Neural crest cell (in vitro differentiated cells): Measurements from ENCODE around the gene FCRL1. TPM values are rescaled to one million over a fixed set of nuclear protein-coding genes. Genes with fewer than 3 reads are reported as not detected.

Source experiments
- DNase-seq: peaks from one replicate; pipeline ENCODE4 v3.0.0; 2021; ENCODE audit warnings: low read depth, mixed read lengths, low spot score
- H3K27ac Mint-ChIP-seq: one replicate; pipeline ENCODE4 v1.8.0; 2021; ENCODE audit warnings: mild to moderate bottlenecking, mixed read lengths; ENCODE audit not compliant: unreplicated experiment
- H3K27me3 Mint-ChIP-seq: 2 replicates; pipeline ENCODE4 v1.8.0; 2021; ENCODE audit warnings: low read depth, mild to moderate bottlenecking, mixed read lengths
- H3K36me3 Mint-ChIP-seq: 2 replicates; pipeline ENCODE4 v1.8.0; 2021; ENCODE audit warnings: low read depth, mild to moderate bottlenecking, mixed read lengths
- H3K4me1 Mint-ChIP-seq: 2 replicates; pipeline ENCODE4 v1.8.0; 2021; ENCODE audit warnings: mixed read lengths
- H3K4me3 Mint-ChIP-seq: one replicate; pipeline ENCODE4 v1.8.0; 2021; ENCODE audit warnings: mild to moderate bottlenecking, mixed read lengths
- H3K9me3 Mint-ChIP-seq: 2 replicates; pipeline ENCODE4 v1.8.0; 2021; ENCODE audit warnings: mixed read lengths
- CTCF ChIP-seq: fragments of 200-600 bp; sonication (generic); conservative IDR thresholded peaks from 2 replicates; pipeline ENCODE4 v1.5.0; 2021; ENCODE audit warnings: antibody characterized with exemption, mild to moderate bottlenecking
- total RNA-seq: library from RNA; stranded (reverse); gene quantifications from 2 replicates; pipeline ENCODE4 v1.2.1, GENCODE V29; 2021

The FCRL1 gene
- total RNA-seq, 1 donor from 2014 or later = not detected

DNA sequence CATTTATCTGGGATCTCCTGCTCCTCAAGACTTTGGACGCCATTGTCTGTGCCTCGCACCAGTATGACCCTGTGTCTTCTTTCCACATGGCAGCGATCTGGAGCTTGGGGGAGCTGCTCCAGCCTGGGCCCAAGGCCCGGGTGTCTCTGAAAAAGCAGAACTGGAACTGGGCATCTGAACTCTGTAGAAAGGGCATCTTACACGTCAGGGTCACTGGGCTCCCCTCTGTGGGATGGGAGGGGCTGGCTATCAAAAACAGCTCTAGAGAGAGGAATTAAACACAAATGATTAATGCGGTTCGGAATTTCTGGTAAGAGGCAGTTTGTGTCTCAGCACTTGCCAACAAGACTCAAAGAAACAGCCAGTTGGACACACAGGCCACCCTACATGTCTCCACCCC is 16.1 kb downstream of the FCRL1 start:
- no peak for DNase-seq
- no peaks in the 10 kb centered on the region for H3K4me1 Mint-ChIP-seq
- no peak overlapping the region for H3K4me3 Mint-ChIP-seq
- peaks cover 36% of the 10 kb centered on the region for H3K27me3 Mint-ChIP-seq
- H3K27ac Mint-ChIP-seq = no peak overlapping the region
- no peaks in the 10 kb centered on the region for H3K36me3 Mint-ChIP-seq
- no peaks in the 10 kb centered on the region for H3K9me3 Mint-ChIP-seq
- TF ChIP-seq CTCF = no peak

GRCh38 chr1:157799996-157800395 is 19.9 kb downstream of the FCRL1 start:
- no peak for DNase-seq
- Mint-ChIP-seq H3K27me3 (peaks cover 20% of the 10 kb centered on the region), H3K4me1 (no peaks in the 10 kb centered on the region), H3K9me3 (no peaks in the 10 kb centered on the region), H3K36me3 (no peaks in the 10 kb centered on the region), H3K27ac (no peak overlapping the region), H3K4me3 (no peak overlapping the region)
- TF ChIP-seq CTCF = no peak

DNA sequence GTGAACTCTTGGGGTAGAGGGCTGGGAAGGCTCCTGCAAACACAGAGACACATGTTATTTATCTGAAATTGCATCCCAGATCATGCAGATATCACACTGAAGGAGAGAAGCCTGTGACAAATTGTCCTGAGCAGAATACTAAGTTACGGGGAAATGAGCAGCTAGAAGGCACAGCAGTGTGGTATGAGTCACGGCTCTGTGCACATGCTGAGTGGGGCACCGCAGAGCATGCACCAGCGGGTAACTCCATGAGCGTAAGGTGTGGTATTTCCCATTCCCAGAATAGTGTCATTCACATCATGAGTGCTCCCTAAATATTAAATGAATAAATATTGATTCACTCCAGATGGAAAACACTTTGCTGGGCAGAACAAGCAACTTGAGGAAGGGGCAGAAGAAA is 21.7 kb downstream of the FCRL1 start:
- H3K9me3 Mint-ChIP-seq = peaks cover 2% of the 10 kb centered on the region
- H3K4me1 Mint-ChIP-seq = no peaks in the 10 kb centered on the region
- no peak for TF ChIP-seq CTCF
- no peak for DNase-seq
- H3K36me3 Mint-ChIP-seq = no peaks in the 10 kb centered on the region
- no peak overlapping the region for H3K4me3 Mint-ChIP-seq
- H3K27ac Mint-ChIP-seq = no peak overlapping the region
- peaks cover 16% of the 10 kb centered on the region for H3K27me3 Mint-ChIP-seq

DNA sequence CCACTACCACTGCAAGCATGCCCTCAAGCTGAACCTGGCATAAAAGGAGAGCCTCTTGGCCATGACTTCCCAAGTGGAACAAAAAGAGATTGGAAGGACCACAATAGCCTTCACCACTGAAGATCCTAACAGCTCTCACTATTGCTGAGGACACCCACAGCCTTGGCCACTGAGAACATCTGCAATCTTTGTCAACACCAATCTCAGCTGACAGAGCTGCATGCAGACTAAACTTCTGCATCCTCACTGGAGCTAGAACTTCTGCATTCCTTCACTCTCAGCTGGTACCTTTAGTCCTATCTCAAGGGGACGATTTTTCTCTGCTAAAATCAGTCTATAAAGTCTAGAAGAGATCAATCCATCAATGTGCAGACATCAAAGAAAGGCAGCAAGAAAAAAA is 34.7 kb downstream of the FCRL1 start:
- DNase-seq = no peak
- Mint-ChIP-seq H3K27me3 (peaks cover 16% of the 10 kb centered on the region), H3K27ac (no peak overlapping the region), H3K4me1 (no peaks in the 10 kb centered on the region), H3K36me3 (no peaks in the 10 kb centered on the region), H3K4me3 (no peak overlapping the region), H3K9me3 (peaks cover 5% of the 10 kb centered on the region)
- TF ChIP-seq CTCF = no peak

DNA sequence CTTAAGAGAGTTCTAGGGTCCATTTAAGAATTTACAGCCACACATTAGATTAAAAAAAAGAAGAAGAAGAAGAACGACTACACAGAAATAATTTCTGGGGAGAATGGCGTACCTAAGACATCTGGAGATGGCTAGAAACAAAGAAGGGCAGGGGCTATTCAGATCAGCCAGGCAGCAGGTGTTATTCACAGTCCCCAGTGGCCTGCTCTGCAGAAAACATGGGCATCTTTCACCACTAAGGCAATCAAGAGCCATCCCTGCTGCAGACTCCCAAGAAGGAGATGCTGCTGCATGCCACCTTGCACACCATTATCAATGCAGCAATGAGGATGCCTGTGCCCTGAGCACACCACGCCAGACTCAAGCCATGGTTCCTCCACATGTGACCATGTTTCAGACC is 35.1 kb downstream of the FCRL1 start:
- no peak overlapping the region for H3K4me3 Mint-ChIP-seq
- peaks cover 16% of the 10 kb centered on the region for H3K27me3 Mint-ChIP-seq
- no peaks in the 10 kb centered on the region for H3K36me3 Mint-ChIP-seq
- no peak for TF ChIP-seq CTCF
- no peak overlapping the region for H3K27ac Mint-ChIP-seq
- DNase-seq = no peak
- peaks cover under 1% of the 10 kb centered on the region for H3K4me1 Mint-ChIP-seq
- peaks cover 5% of the 10 kb centered on the region for H3K9me3 Mint-ChIP-seq

DNA sequence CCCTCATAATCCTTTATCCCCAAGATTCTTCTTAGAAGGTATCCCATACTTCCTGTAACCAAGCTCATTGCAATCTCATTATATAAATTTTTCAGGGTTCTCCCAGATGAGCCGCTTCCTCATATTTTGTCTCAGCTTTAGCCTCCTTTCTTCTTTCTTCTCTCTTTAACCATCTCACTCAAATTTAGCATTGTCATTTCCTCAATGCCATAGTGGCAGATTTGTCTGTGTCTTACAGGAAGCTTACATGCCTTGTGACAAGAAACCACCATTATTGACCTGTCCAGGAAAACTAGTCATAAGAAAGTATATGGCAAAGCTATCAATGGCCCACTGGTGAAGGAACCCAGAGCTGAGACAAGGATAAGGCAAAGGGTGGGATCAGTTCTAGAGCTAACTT is 37.0 kb downstream of the FCRL1 start:
- no peak overlapping the region for H3K27ac Mint-ChIP-seq
- H3K4me1 Mint-ChIP-seq = peaks cover 6% of the 10 kb centered on the region
- no peak overlapping the region for H3K4me3 Mint-ChIP-seq
- H3K27me3 Mint-ChIP-seq = peaks cover 10% of the 10 kb centered on the region
- H3K9me3 Mint-ChIP-seq = peaks cover 1% of the 10 kb centered on the region
- DNase-seq = no peak
- TF ChIP-seq CTCF = no peak
- no peaks in the 10 kb centered on the region for H3K36me3 Mint-ChIP-seq
